GM12878 (cell line): ENCODE results near the gene AKT3. TPM values are rescaled to one million over a fixed set of nuclear protein-coding genes. Genes with fewer than 3 reads are reported as not detected.

Experiments
- ATAC-seq: fragments of 200-7000 bp; cut with Tn5 transposase; 3 replicates; pipeline ENCODE4 v1.9.1; 2020; ENCODE audit warnings: mild to moderate bottlenecking, moderate library complexity
- BruUV-seq: library from RNA; stranded (reverse); fragments of 400-500 nt; replicated peaks from 2 replicates; lab custom pipeline; 2021; lab: Mats Ljungman, UMichigan
- CTCF ChIA-PET: fragments of 300-600 bp; sonication (Branson Sonifier 250); formaldehyde crosslinking; extraction: SDS; loops from one replicate; lab custom pipeline; 2021; ENCODE audit warnings: inconsistent platforms; lab: Yijun Ruan, JAX
- POLR2A ChIA-PET: fragments of 350-600 bp; formaldehyde crosslinking; extraction: SDS; loops from one replicate; lab custom pipeline; 2021; ENCODE audit warnings: inconsistent platforms; lab: Charles Lee
- RAD21 ChIA-PET: fragments of 300-600 bp; sonication (Branson Sonifier 250); formaldehyde crosslinking; loops from one replicate; lab custom pipeline; 2023; ENCODE audit warnings: antibody characterized with exemption; ENCODE audit not compliant: unreplicated experiment; lab: Charles Lee
- SMC1A ChIA-PET: fragments of 300-600 bp; sonication (Branson Sonifier 250); formaldehyde crosslinking; loops from one replicate; lab custom pipeline; 2023; ENCODE audit not compliant: unreplicated experiment, uncharacterized antibody; lab: Charles Lee
- DNase-seq: peaks from one replicate; pipeline ENCODE4 v3.0.0-alpha.2; 2011; ENCODE audit warnings: low read depth, low spot score
- FAIRE-seq: peaks from 3 replicates; lab custom pipeline; 2011; peaks lifted over from hg19 to GRCh38; lab: Jason Lieb, UNC
- H2AFZ ChIP-seq: 2 replicates; pipeline ENCODE4 v1.6.0; 2011; ENCODE audit warnings: low read depth, low read length, control low read depth; ENCODE audit not compliant: control insufficient read depth
- H3K27ac ChIP-seq: 2 replicates; pipeline ENCODE4 v1.5.1; 2011; ENCODE audit warnings: control low read depth; ENCODE audit not compliant: control insufficient read depth, insufficient read depth
- H3K27me3 ChIP-seq, 2 experiments: replicated peaks in 1 of 2; 2 replicates each; pipeline versions ENCODE4 v1.6.0 to v1.6.1; 2011; ENCODE audit warnings: low read length in 1 of 2; ENCODE audit not compliant: control insufficient read depth in 2 of 2, insufficient read depth in 2 of 2
- H3K36me3 ChIP-seq, 2 experiments: 2 replicates each; pipeline ENCODE4 v1.5.1; 2011; ENCODE audit warnings: low read length in 1 of 2; ENCODE audit not compliant: control insufficient read depth in 2 of 2, insufficient read depth in 2 of 2
- H3K4me1 ChIP-seq: 2 replicates; pipeline ENCODE4 v1.6.1; 2011; ENCODE audit warnings: mild to moderate bottlenecking, low read length, moderate library complexity, mixed read lengths; ENCODE audit not compliant: control insufficient read depth, insufficient read depth
- H3K4me2 ChIP-seq: 2 replicates; pipeline ENCODE4 v1.6.0; 2011; ENCODE audit warnings: control low read depth; ENCODE audit not compliant: control insufficient read depth, insufficient read depth
- H3K4me3 ChIP-seq: fragments of 200-600 bp; sonication (generic); 2 replicates; pipeline ENCODE4 v1.5.1; 2016
- H3K79me2 ChIP-seq: 2 replicates; pipeline ENCODE4 v1.6.0; 2011; ENCODE audit warnings: low read length; ENCODE audit not compliant: control insufficient read depth, insufficient read depth
- H3K9ac ChIP-seq: 2 replicates; pipeline ENCODE4 v1.8.0; 2011; ENCODE audit warnings: low read length, control low read depth, mixed read lengths; ENCODE audit not compliant: control insufficient read depth, insufficient read depth
- H3K9me3 ChIP-seq: replicated peaks from 3 replicates; pipeline ENCODE4 v1.5.1; 2011; ENCODE audit warnings: mild to moderate bottlenecking, low read length; ENCODE audit not compliant: control insufficient read depth, insufficient read depth
- H4K20me1 ChIP-seq: 2 replicates; pipeline ENCODE4 v1.6.0; 2011; ENCODE audit not compliant: control insufficient read depth, insufficient read depth
- FOXK2 ChIP-seq: fragments of 450-650 bp; IDR thresholded peaks from 2 replicates; pipeline ENCODE4 v1.6.1; 2017; ENCODE audit warnings: mild to moderate bottlenecking, moderate library complexity
- KDM1A ChIP-seq: fragments of 200-600 bp; sonication (generic); IDR thresholded peaks from 2 replicates; pipeline ENCODE4 v1.6.1; 2016; ENCODE audit warnings: borderline replicate concordance
- NR2C2 ChIP-seq: IDR thresholded peaks from 2 replicates; pipeline ENCODE4 v1.6.1; 2011; ENCODE audit warnings: borderline replicate concordance, low read depth; ENCODE audit not compliant: control insufficient read depth, insufficient read length
- PRDM15 ChIP-seq: fragments of 450-650 bp; formaldehyde crosslinking; IDR thresholded peaks from 2 replicates; pipeline ENCODE4 v1.4.0; 2020; ENCODE audit warnings: mild to moderate bottlenecking, moderate library complexity
- RCOR1 ChIP-seq: conservative IDR thresholded peaks from 2 replicates; pipeline ENCODE4 v1.6.1; 2012; ENCODE audit warnings: low read depth, low read length, improper control_type of control experiment
- RELB ChIP-seq: fragments of 450-650 bp; IDR thresholded peaks from 2 replicates; pipeline ENCODE4 v1.6.1; 2017; ENCODE audit warnings: low read depth, mild to moderate bottlenecking, moderate library complexity
- SIX5 ChIP-seq: IDR thresholded peaks from 2 replicates; pipeline ENCODE4 v1.6.1; 2011; ENCODE audit warnings: mild to moderate bottlenecking, low read depth, low read length, moderate library complexity; ENCODE audit not compliant: severe bottlenecking
- STAT3 ChIP-seq: IDR thresholded peaks from 2 replicates; pipeline ENCODE4 v1.6.1; 2011; ENCODE audit warnings: low read depth, low read length, improper control_type of control experiment
- SUPT20H ChIP-seq: IDR thresholded peaks from 2 replicates; pipeline ENCODE4 v1.6.1; 2011; ENCODE audit warnings: low read depth, mild to moderate bottlenecking, low read length, moderate library complexity, borderline replicate concordance; ENCODE audit not compliant: control insufficient read depth
- ZNF384 ChIP-seq: IDR thresholded peaks from 2 replicates; pipeline ENCODE4 v1.6.1; 2012; ENCODE audit warnings: low read depth, mild to moderate bottlenecking, low read length, improper control_type of control experiment, borderline replicate concordance
- WGBS: methylation state at CpG from one replicate; pipeline ENCODE4 v1.1.6; 2016; ENCODE audit warnings: low lambda C conversion rate; ENCODE audit not compliant: insufficient replicate concordance, insufficient coverage; ENCODE audit errors: missing lambda C conversion rate; 5-methylcytosine and 5-hydroxymethylcytosine counted together
- in situ Hi-C: fragments of 300-500 bp; cut with MboI; formaldehyde crosslinking; loops from 9 replicates; pipeline ENCODE4 v1.14.3; 2018; ENCODE audit warnings: mixed read lengths
- intact Hi-C: fragments of 100-400 bp; cut with micrococcal nuclease; formaldehyde crosslinking; loops from one replicate; pipeline ENCODE4 v1.14.2; 2022; ENCODE audit not compliant: unreplicated experiment
- polyA plus RNA-seq, 11 experiments: library from polyadenylated mRNA; depleted of rRNA in 4 of 11; unstranded in 6 of 11; stranded (reverse) in 5 of 11; fragments of >200 nt; fragmentation: Nextera tagmentation in 4 of 11; fragmentation: Illumina TruSeq in 1 of 11; extraction: Ambion mirVana in 4 of 11; extraction: Trizol in 1 of 11; gene quantifications; 1 replicate in 1 of 11; 2 replicates in 10 of 11; pipeline versions ENCODE4 v1.2.1 to v1.2.3, GENCODE V29; 2011 to 2016; ENCODE audit warnings: inconsistent platforms in 2 of 11, missing spikeins in 2 of 11, low read depth in 1 of 11
- total RNA-seq, 4 experiments: library from RNA; depleted of rRNA in 3 of 4; stranded (reverse); fragments of >200 nt in 3 of 4; fragmentation: Illumina TruSeq in 1 of 4; extraction: Trizol in 1 of 4; gene quantifications; 2 replicates each; pipeline versions ENCODE4 v1.2.1 to v1.2.3, GENCODE V29; 2013 to 2021

AKT3 gene
- total and polyA plus RNA-seq, 10 of the 15 experiments (the other 5 are each of a cell fraction or from before 2014, with no cell fraction given) = 0.03 to 0.56 (median 0.19) TPM

GRCh38 chr1:243499711-243500110, 350.3 kb downstream of the AKT3 start:
- POLR2A ChIA-PET = no interaction called here
- H4K20me1 ChIP-seq = no peaks in the 10 kb centered on the region

More at GRCh38 chr1:243499711-243500110, 350.3 kb downstream of the AKT3 start:
- no peaks in the 10 kb centered on the region for H3K79me2 ChIP-seq
- no peaks in the 10 kb centered on the region for H3K27me3 ChIP-seq
- in situ Hi-C loops = no loop called here
- ChIA-PET CTCF (no interaction called here), SMC1A (no interaction called here), RAD21 (no interaction called here)
- no peak overlapping the region for H3K9ac ChIP-seq
- DNase-seq = no peak
- WGBS = 98% methylated on average over 10 of the region's 10 CpGs
- no peak for ATAC-seq
- no peak overlapping the region for H2AFZ ChIP-seq
- H3K4me2 ChIP-seq = no peak overlapping the region
- H3K9me3 ChIP-seq = no peaks in the 10 kb centered on the region
- H3K4me3 ChIP-seq = no peak overlapping the region
- BruUV-seq = no TSS peak
- TF ChIP-seq STAT3 (no peak), RELB (no peak), ZNF384 (no peak), PRDM15 (CRISPR knock-in tag) (no peak), FOXK2 (no peak), NR2C2 (no peak), RCOR1 (no peak), SUPT20H (no peak), SIX5 (no peak), KDM1A (no peak)
- H3K36me3 ChIP-seq = no peaks in the 10 kb centered on the region; a peak in 1 of 4 replicates
- no peak overlapping the region for H3K27ac ChIP-seq
- no peak for FAIRE-seq
- no peaks in the 10 kb centered on the region for H3K4me1 ChIP-seq
- intact Hi-C loops = no loop called here
